Measurements from ENCODE around the gene KIRREL1.

Gene KIRREL1

DNA sequence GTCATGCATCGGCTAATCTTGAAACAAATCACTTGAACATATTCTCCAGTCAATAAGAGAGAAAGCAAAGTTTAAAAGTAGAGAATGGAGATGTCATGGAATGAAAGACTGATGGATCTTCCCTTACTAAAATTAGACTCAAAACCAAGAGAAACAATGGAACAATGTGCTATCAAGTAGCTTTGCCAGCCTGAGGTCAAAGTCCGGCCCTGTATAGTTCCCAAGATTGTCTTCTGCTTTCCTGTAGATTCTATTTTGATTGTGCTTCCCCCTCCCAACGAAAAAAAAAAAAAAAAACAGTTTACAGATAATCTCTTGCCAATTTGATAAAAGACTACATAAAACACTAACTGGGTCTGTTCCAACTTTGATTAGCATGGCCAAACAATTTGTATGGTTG is 40.8 kb upstream of the KIRREL1 start:
- TF ChIP-seq CTCF (IDR thresholded peaks at IDR 0.05; ENCODE audit: insufficient read depth, low read length, missing control alignments) = no peak
- no peak for DNase-seq (ENCODE audit: low read depth, low spot score)
- ChIA-PET CTCF (interaction anchor here (2.2 to 3.8 kb wide), 2 partner anchors 8 to 11 kb away, joined by 5 to 19 read pairs; no protein-coding TSS in a partner anchor), POLR2A (no interaction called here)
- H3K4me3 ChIP-seq (ENCODE audit: low read depth, low read length) = no peak overlapping the region

DNA sequence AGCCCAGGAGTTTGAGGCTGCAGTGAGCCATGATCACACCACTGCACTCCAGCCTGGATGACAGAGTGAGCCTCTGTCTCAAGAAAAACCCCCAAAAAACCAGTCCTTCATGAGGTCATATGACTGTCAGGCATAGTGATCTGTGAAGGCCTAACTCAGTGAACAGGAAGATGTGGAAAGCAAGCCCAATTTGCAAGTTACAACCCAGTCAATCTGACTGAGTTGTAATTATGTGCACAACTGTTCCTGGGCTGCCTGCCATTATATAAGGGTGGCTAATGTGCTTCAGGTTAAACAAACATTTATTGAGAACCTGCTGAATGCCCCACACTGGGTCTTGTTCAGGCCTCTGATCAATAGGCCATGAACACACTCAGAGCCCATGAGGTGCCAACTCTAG is 38.2 kb upstream of the KIRREL1 start:
- CTCF ChIA-PET = no interaction called here
- no peak for DNase-seq (ENCODE audit: low read depth, low spot score)
- POLR2A ChIA-PET = no interaction called here
- H3K4me3 ChIP-seq (ENCODE audit: low read depth, low read length) = no peak overlapping the region
- no peak for TF ChIP-seq CTCF (IDR thresholded peaks at IDR 0.05; ENCODE audit: insufficient read depth, low read length, missing control alignments)

GRCh38 chr1:157955857-157956256 is 37.6 kb upstream of the KIRREL1 start:
- H3K4me3 ChIP-seq (ENCODE audit: low read depth, low read length) = no peak overlapping the region
- TF ChIP-seq CTCF (IDR thresholded peaks at IDR 0.05; ENCODE audit: insufficient read depth, low read length, missing control alignments) = no peak
- ChIA-PET POLR2A (no interaction called here), CTCF (interaction anchor here (47.5 kb wide), 1 partner anchor 164 kb away, joined by 2279 read pairs; a partner anchor contains a TSS)
- DNase-seq (ENCODE audit: low read depth, low spot score) = no peak

DNA sequence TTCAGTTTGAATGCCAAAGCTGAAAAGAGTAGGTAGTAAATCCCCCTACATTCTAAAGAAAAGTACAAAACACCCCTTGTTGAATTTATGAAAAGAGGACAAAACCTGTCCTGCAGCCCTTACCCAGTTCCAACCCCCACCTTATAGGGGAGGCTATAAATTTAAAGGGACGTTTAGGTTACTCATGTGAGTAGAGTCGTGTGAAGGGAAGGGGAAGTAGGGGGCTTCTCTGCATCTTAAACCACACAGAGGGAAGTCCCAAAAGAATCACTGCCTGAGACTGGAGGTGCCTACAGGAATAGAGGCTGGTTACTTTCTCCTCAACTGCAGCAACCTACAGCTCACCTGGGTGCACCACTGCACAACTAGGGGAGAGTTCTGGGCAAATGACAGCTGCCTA is 36.7 kb upstream of the KIRREL1 start:
- no peak for DNase-seq (ENCODE audit: low read depth, low spot score)
- ChIA-PET POLR2A (no interaction called here), CTCF (interaction anchor here (0.6 to 47.5 kb wide), 6 partner anchors 9 to 377 kb away, joined by 3 to 2279 read pairs (median 9); a partner anchor contains a TSS)
- no peak for TF ChIP-seq CTCF (IDR thresholded peaks at IDR 0.05; ENCODE audit: insufficient read depth, low read length, missing control alignments)
- no peak overlapping the region for H3K4me3 ChIP-seq (ENCODE audit: low read depth, low read length)

DNA sequence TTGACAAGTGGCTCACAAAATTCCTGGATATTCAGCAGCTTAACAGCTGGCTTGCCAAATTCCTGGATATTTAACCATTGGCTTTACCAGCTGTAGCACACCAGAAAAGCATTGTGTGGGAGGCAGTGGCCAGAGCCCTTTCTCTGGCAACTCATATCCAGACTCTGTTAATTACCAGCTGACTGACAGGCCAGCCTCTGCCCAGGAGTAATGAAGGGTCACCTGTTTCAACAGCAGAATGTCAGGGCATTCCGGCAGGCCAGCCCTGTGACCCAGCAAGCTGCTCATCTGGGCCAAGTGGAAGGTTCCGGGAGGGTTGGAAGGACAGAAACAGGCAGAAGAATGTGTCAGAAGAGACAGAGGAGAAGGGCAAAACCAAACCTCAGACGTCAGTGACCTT is 35.2 kb upstream of the KIRREL1 start:
- no peak overlapping the region for H3K4me3 ChIP-seq (ENCODE audit: low read depth, low read length)
- TF ChIP-seq CTCF (IDR thresholded peaks at IDR 0.05; ENCODE audit: insufficient read depth, low read length, missing control alignments) = no peak
- ChIA-PET CTCF (interaction anchor here (2.2 to 47.5 kb wide), 4 partner anchors 10 to 378 kb away, joined by 8 to 2279 read pairs (median 13); a partner anchor contains a TSS), POLR2A (no interaction called here)
- no peak for DNase-seq (ENCODE audit: low read depth, low spot score)

- CTCF ChIA-PET = interaction anchor here (1.0 to 47.5 kb wide), 6 partner anchors 9 to 160 kb away, joined by 3 to 2279 read pairs (median 12); partner anchors contain the start of gene KIRREL1
- POLR2A ChIA-PET = no interaction called here
- no peak for TF ChIP-seq CTCF (IDR thresholded peaks at IDR 0.05; ENCODE audit: insufficient read depth, low read length, missing control alignments)
- no peak overlapping the region for H3K4me3 ChIP-seq (ENCODE audit: low read depth, low read length)
- DNase-seq (ENCODE audit: low read depth, low spot score) = no peak
Measured at GRCh38 chr1:157959750-157960149, 33.7 kb upstream of the KIRREL1 start.
